ENCODE measurements around the gene A2ML1.
"Not testable (repeated sequence)": the region's sequence is repeated elsewhere in the genome, so short reads cannot be mapped to it uniquely, and the experiment has no call there.

A2ML1 gene

GRCh38 chr12:8805487-8805886 lies 16.9 kb upstream of the A2ML1 start:
- H3K4ac ChIP-seq (ENCODE audit: low read depth, low read length); H2AFZ ChIP-seq (ENCODE audit: insufficient read depth, low read length, poor library complexity); DNase-seq; H3K4me1 ChIP-seq (ENCODE audit: control insufficient read depth in 1 of 2, insufficient read depth in 2 of 2, low read length in 2 of 2); H4K12ac ChIP-seq (ENCODE audit: low read depth, low read length); H2BK120ac ChIP-seq (ENCODE audit: insufficient read depth, low read length, poor library complexity); H4K8ac ChIP-seq (ENCODE audit: low read depth, low read length); H3K4me2 ChIP-seq (ENCODE audit: low read length); H2BK5ac ChIP-seq (ENCODE audit: low read depth, low read length, poor library complexity); H3K79me2 ChIP-seq (ENCODE audit: control insufficient read depth, insufficient read depth, low read length, poor library complexity); H3K4me3 ChIP-seq (ENCODE audit: low read depth, low read length); H3K9ac ChIP-seq (ENCODE audit: low read length); H3K23ac ChIP-seq (ENCODE audit: low read length); H3K36me3 ChIP-seq (ENCODE audit: control insufficient read depth in 1 of 2, insufficient read depth in 2 of 2, low read length in 2 of 2); H3K18ac ChIP-seq (ENCODE audit: low read length); H3K27me3 ChIP-seq (ENCODE audit: insufficient read depth, low read length); H3K79me1 ChIP-seq (ENCODE audit: low read length); H2AK5ac ChIP-seq (ENCODE audit: low read length); H3K9me3 ChIP-seq (ENCODE audit: insufficient read depth, low read depth, low read length); H3K27ac ChIP-seq (ENCODE audit: low read depth, low read length); H3K14ac ChIP-seq (ENCODE audit: low read length): not testable (repeated sequence)
- Histone ChIP-seq H2BK12ac (ENCODE audit: low read length) (peak overlapping the region; percentile 49), H4K91ac (ENCODE audit: low read depth, low read length) (peak overlapping the region; percentile 37)
- WGBS (ENCODE audit: extremely low coverage, insufficient coverage, insufficient read length), result no CpG with 5 or more reads among the region's 11 CpGs

- H3K4ac ChIP-seq (ENCODE audit: low read depth, low read length); H3K79me2 ChIP-seq (ENCODE audit: control insufficient read depth, insufficient read depth, low read length, poor library complexity): not testable (repeated sequence)
- WGBS (ENCODE audit: extremely low coverage, insufficient coverage, insufficient read length), result no CpG with 5 or more reads among the region's 11 CpGs
Measured at GRCh38 chr12:8807084-8807483, 15.3 kb upstream of the A2ML1 start.

GRCh38 chr12:8810112-8810511 lies 12.3 kb upstream of the A2ML1 start:
- H2BK120ac ChIP-seq (ENCODE audit: insufficient read depth, low read length, poor library complexity), result not testable (repeated sequence)

More at GRCh38 chr12:8807084-8807483, 15.3 kb upstream of the A2ML1 start:
- not testable (repeated sequence) for H3K9me3 ChIP-seq (ENCODE audit: insufficient read depth, low read depth, low read length); H4K8ac ChIP-seq (ENCODE audit: low read depth, low read length); H3K4me1 ChIP-seq (ENCODE audit: control insufficient read depth in 1 of 2, insufficient read depth in 2 of 2, low read length in 2 of 2); DNase-seq; H3K23ac ChIP-seq (ENCODE audit: low read length); H2BK5ac ChIP-seq (ENCODE audit: low read depth, low read length, poor library complexity); H3K27me3 ChIP-seq (ENCODE audit: insufficient read depth, low read length); H2BK12ac ChIP-seq (ENCODE audit: low read length); H3K4me3 ChIP-seq (ENCODE audit: low read depth, low read length); H3K79me1 ChIP-seq (ENCODE audit: low read length); H3K4me2 ChIP-seq (ENCODE audit: low read length); H3K14ac ChIP-seq (ENCODE audit: low read length); H3K27ac ChIP-seq (ENCODE audit: low read depth, low read length); H2BK120ac ChIP-seq (ENCODE audit: insufficient read depth, low read length, poor library complexity); H4K91ac ChIP-seq (ENCODE audit: low read depth, low read length); H3K36me3 ChIP-seq (ENCODE audit: control insufficient read depth in 1 of 2, insufficient read depth in 2 of 2, low read length in 2 of 2); H3K9ac ChIP-seq (ENCODE audit: low read length); H2AK5ac ChIP-seq (ENCODE audit: low read length); H3K18ac ChIP-seq (ENCODE audit: low read length); H2AFZ ChIP-seq (ENCODE audit: insufficient read depth, low read length, poor library complexity); H4K12ac ChIP-seq (ENCODE audit: low read depth, low read length)

GRCh38 chr12:8813572-8814357 lies 8.7 kb upstream of the A2ML1 start:
- Histone ChIP-seq H3K79me2 (ENCODE audit: control insufficient read depth, insufficient read depth, low read length, poor library complexity) (no peaks in the 10 kb centered on the region), H3K9me3 (ENCODE audit: insufficient read depth, low read depth, low read length) (no peaks in the 10 kb centered on the region), H3K18ac (ENCODE audit: low read length) (no peak overlapping the region), H3K4me2 (ENCODE audit: low read length) (no peak overlapping the region), H2AK5ac (ENCODE audit: low read length) (no peak overlapping the region), H2BK5ac (ENCODE audit: low read depth, low read length, poor library complexity) (no peak overlapping the region), H2AFZ (ENCODE audit: insufficient read depth, low read length, poor library complexity) (no peak overlapping the region), H3K27me3 (ENCODE audit: insufficient read depth, low read length) (no peaks in the 10 kb centered on the region), H3K4me3 (ENCODE audit: low read depth, low read length) (no peak overlapping the region), H2BK120ac (ENCODE audit: insufficient read depth, low read length, poor library complexity) (no peak overlapping the region), H4K91ac (ENCODE audit: low read depth, low read length) (no peak overlapping the region), H3K4me1 (ENCODE audit: control insufficient read depth in 1 of 2, insufficient read depth in 2 of 2, low read length in 2 of 2) (peaks cover 0 to 2% of the 10 kb centered on the region in 2 experiments), H3K79me1 (ENCODE audit: low read length) (peaks cover 4% of the 10 kb centered on the region), H3K27ac (ENCODE audit: low read depth, low read length) (no peak overlapping the region), H3K9ac (ENCODE audit: low read length) (no peak overlapping the region), H4K8ac (ENCODE audit: low read depth, low read length) (no peak overlapping the region), H3K14ac (ENCODE audit: low read length) (no peak overlapping the region), H3K36me3 (ENCODE audit: control insufficient read depth in 1 of 2, insufficient read depth in 2 of 2, low read length in 2 of 2) (no peaks in the 10 kb centered on the region), H3K23ac (ENCODE audit: low read length) (no peak overlapping the region), H4K12ac (ENCODE audit: low read depth, low read length) (no peak overlapping the region), H3K4ac (ENCODE audit: low read depth, low read length) (no peak overlapping the region), H2BK12ac (ENCODE audit: low read length) (no peak overlapping the region)
- DNase-seq, result no peak
- WGBS (ENCODE audit: extremely low coverage, insufficient coverage, insufficient read length), result no CpG with 5 or more reads among the region's 5 CpGs

More at GRCh38 chr12:8810112-8810511, 12.3 kb upstream of the A2ML1 start:
- H2BK12ac ChIP-seq (ENCODE audit: low read length); H3K4me2 ChIP-seq (ENCODE audit: low read length); H2AFZ ChIP-seq (ENCODE audit: insufficient read depth, low read length, poor library complexity); H3K9me3 ChIP-seq (ENCODE audit: insufficient read depth, low read depth, low read length); H3K23ac ChIP-seq (ENCODE audit: low read length); H3K79me2 ChIP-seq (ENCODE audit: control insufficient read depth, insufficient read depth, low read length, poor library complexity); H4K91ac ChIP-seq (ENCODE audit: low read depth, low read length); H2BK5ac ChIP-seq (ENCODE audit: low read depth, low read length, poor library complexity); H2AK5ac ChIP-seq (ENCODE audit: low read length); H3K14ac ChIP-seq (ENCODE audit: low read length); H3K4ac ChIP-seq (ENCODE audit: low read depth, low read length); H3K27ac ChIP-seq (ENCODE audit: low read depth, low read length); H3K9ac ChIP-seq (ENCODE audit: low read length); H3K4me1 ChIP-seq (ENCODE audit: control insufficient read depth in 1 of 2, insufficient read depth in 2 of 2, low read length in 2 of 2); DNase-seq; H4K8ac ChIP-seq (ENCODE audit: low read depth, low read length); H3K79me1 ChIP-seq (ENCODE audit: low read length); H3K4me3 ChIP-seq (ENCODE audit: low read depth, low read length); H3K18ac ChIP-seq (ENCODE audit: low read length); H3K36me3 ChIP-seq (ENCODE audit: control insufficient read depth in 1 of 2, insufficient read depth in 2 of 2, low read length in 2 of 2); H3K27me3 ChIP-seq (ENCODE audit: insufficient read depth, low read length); H4K12ac ChIP-seq (ENCODE audit: low read depth, low read length): not testable (repeated sequence)
- 100% methylated on average over 1 of the region's 7 CpGs for WGBS (ENCODE audit: extremely low coverage, insufficient coverage, insufficient read length)
